SU-DHL-6 (cell line): ENCODE data around the gene B3GLCT.
"Not testable (repeated sequence)": the region's sequence is repeated elsewhere in the genome, so short reads cannot be mapped to it uniquely, and the experiment has no call there.

Experiments
- H2AFZ ChIP-seq: fragments of 200-600 bp; sonication (generic); 2 replicates; pipeline ENCODE4 v1.6.1; 2014; ENCODE audit warnings: low read depth, mild to moderate bottlenecking, moderate library complexity, mixed read lengths, antibody characterized with exemption, low read length; ENCODE audit not compliant: severe bottlenecking
- H3F3A ChIP-seq: fragments of 200-600 bp; shearing (Covaris generic); 2 replicates; pipeline ENCODE4 v1.6.0; 2016; ENCODE audit warnings: antibody characterized with exemption, mild to moderate bottlenecking; ENCODE audit not compliant: insufficient read depth
- H3K27ac ChIP-seq: fragments of 200-600 bp; sonication (generic); 2 replicates; pipeline ENCODE4 v1.5.1; 2016; ENCODE audit warnings: low read depth, mild to moderate bottlenecking, low read length, moderate library complexity, mixed read lengths
- H3K27me3 ChIP-seq: fragments of 200-600 bp; sonication (generic), shearing (Covaris generic); 2 replicates; pipeline ENCODE4 v1.6.0; 2014; ENCODE audit warnings: mild to moderate bottlenecking, low read length
- H3K36me3 ChIP-seq: fragments of 200-600 bp; sonication (generic); 2 replicates; pipeline ENCODE4 v1.6.1; 2014; ENCODE audit warnings: mild to moderate bottlenecking, low read length, mixed read lengths
- H3K4me2 ChIP-seq: fragments of 300-600, 200-600 bp; shearing (Covaris generic), sonication (generic); 2 replicates; pipeline ENCODE4 v1.6.0; 2014; ENCODE audit warnings: low read length, low read depth, mild to moderate bottlenecking; ENCODE audit not compliant: poor library complexity, severe bottlenecking
- H3K4me3 ChIP-seq: fragments of 200-600 bp; sonication (generic); 2 replicates; pipeline ENCODE4 v1.5.1; 2014; ENCODE audit warnings: antibody characterized with exemption, low read length, mild to moderate bottlenecking, mixed read lengths; ENCODE audit not compliant: insufficient read depth, poor library complexity, severe bottlenecking
- H3K79me2 ChIP-seq: fragments of 200-600 bp; sonication (generic); 2 replicates; pipeline ENCODE4 v1.6.1; 2014; ENCODE audit warnings: mild to moderate bottlenecking, low read length, moderate library complexity; ENCODE audit not compliant: insufficient read depth
- H3K9ac ChIP-seq: fragments of 200-600 bp; sonication (generic); 2 replicates; pipeline ENCODE4 v1.7.0; 2014; ENCODE audit warnings: mild to moderate bottlenecking, low read length
- H3K9me2 ChIP-seq: fragments of 200-600 bp; sonication (generic); replicated peaks from 2 replicates; pipeline ENCODE4 v1.6.1; 2014; ENCODE audit warnings: low read length; ENCODE audit not compliant: insufficient read depth
- H3K9me3 ChIP-seq: fragments of 200-600 bp; sonication (generic); 2 replicates; pipeline ENCODE4 v1.6.1; 2014; ENCODE audit warnings: low read length, mixed read lengths; ENCODE audit not compliant: insufficient read depth
- H4K20me1 ChIP-seq: fragments of 200-600 bp; sonication (generic); 2 replicates; pipeline ENCODE4 v1.6.1; 2014; ENCODE audit warnings: low read depth, mild to moderate bottlenecking, antibody characterized with exemption, low read length, moderate library complexity, mixed read lengths
- CTCF ChIP-seq: fragments of 200-600 bp; sonication (generic); IDR thresholded peaks from one replicate; pipeline ENCODE4 v1.5.1; 2017; ENCODE audit warnings: antibody characterized with exemption, mild to moderate bottlenecking, low read length, moderate library complexity; ENCODE audit not compliant: insufficient read depth, poor library complexity, severe bottlenecking
- EZH2phosphoT487 ChIP-seq: fragments of 200-600 bp; sonication (generic), shearing (Covaris generic); conservative IDR thresholded peaks from 2 replicates; pipeline ENCODE4 v1.6.1; 2018; ENCODE audit warnings: mild to moderate bottlenecking, antibody characterized with exemption, low read length, moderate library complexity, mixed read lengths

Gene B3GLCT

GRCh38 chr13:31214435-31214834, 14.7 kb downstream of the B3GLCT start:
- Histone ChIP-seq H3K27ac (no peak overlapping the region), H3F3A (no peaks in the 10 kb centered on the region), H3K9ac (no peak overlapping the region), H2AFZ (no peak overlapping the region), H3K27me3 (no peaks in the 10 kb centered on the region), H3K9me2 (no peaks in the 10 kb centered on the region), H3K9me3 (no peaks in the 10 kb centered on the region), H3K36me3 (no peaks in the 10 kb centered on the region), H3K79me2 (no peaks in the 10 kb centered on the region), H3K4me3 (no peak overlapping the region), H4K20me1 (no peaks in the 10 kb centered on the region), H3K4me2 (no peak overlapping the region)
- TF ChIP-seq EZH2phosphoT487, result no peak
- TF ChIP-seq CTCF, result no peak

GRCh38 chr13:31216916-31217315, 17.1 kb downstream of the B3GLCT start:
- not testable (repeated sequence) for H3K79me2 ChIP-seq, H3K9me2 ChIP-seq, H2AFZ ChIP-seq, H3K9me3 ChIP-seq, H4K20me1 ChIP-seq, H3K27me3 ChIP-seq, H3K4me3 ChIP-seq, H3K9ac ChIP-seq, H3K4me2 ChIP-seq, H3K27ac ChIP-seq, H3K36me3 ChIP-seq, H3F3A ChIP-seq

GRCh38 chr13:31219909-31220598, 20.3 kb downstream of the B3GLCT start:
- TF ChIP-seq CTCF, result no peak
- no peak for TF ChIP-seq EZH2phosphoT487
- no peaks in the 10 kb centered on the region for H3K27me3 ChIP-seq

GRCh38 chr13:31221057-31221456, 21.3 kb downstream of the B3GLCT start:
- H3K36me3 ChIP-seq, result no peaks in the 10 kb centered on the region
- H3K9ac ChIP-seq, result no peak overlapping the region
- no peaks in the 10 kb centered on the region for H3K27me3 ChIP-seq
- no peak overlapping the region for H3K27ac ChIP-seq
- H4K20me1 ChIP-seq, result no peaks in the 10 kb centered on the region
- H3K4me3 ChIP-seq, result no peak overlapping the region
- H3K9me3 ChIP-seq, result no peaks in the 10 kb centered on the region
- no peaks in the 10 kb centered on the region for H3F3A ChIP-seq
- no peaks in the 10 kb centered on the region for H3K9me2 ChIP-seq
- no peak overlapping the region for H2AFZ ChIP-seq
- TF ChIP-seq EZH2phosphoT487 (no peak), CTCF (no peak)
- no peak overlapping the region for H3K4me2 ChIP-seq
- H3K79me2 ChIP-seq, result no peaks in the 10 kb centered on the region

More at GRCh38 chr13:31219909-31220598, 20.3 kb downstream of the B3GLCT start:
- Histone ChIP-seq H3K27ac (no peak overlapping the region), H3K4me3 (no peak overlapping the region), H3K79me2 (no peaks in the 10 kb centered on the region), H3K36me3 (no peaks in the 10 kb centered on the region), H2AFZ (no peak overlapping the region), H3K4me2 (no peak overlapping the region), H4K20me1 (no peaks in the 10 kb centered on the region), H3F3A (no peaks in the 10 kb centered on the region), H3K9me3 (no peaks in the 10 kb centered on the region), H3K9me2 (no peaks in the 10 kb centered on the region), H3K9ac (no peak overlapping the region)
